Omental fat pad (tissue), 4 donors: ENCODE measurements around the gene ASB1. TPM values are rescaled to one million over a fixed set of nuclear protein-coding genes. Genes with fewer than 3 reads are reported as not detected.

Experiments used
- ATAC-seq: fragments of 150-250 bp; one replicate; pipeline ENCODE4 v1.9.1; 2016; ENCODE audit warnings: mild to moderate bottlenecking, moderate library complexity; ENCODE audit not compliant: low FRiP score
- DNase-seq: peaks from one replicate; pipeline ENCODE4 v3.0.0-alpha.2; 2019; ENCODE audit warnings: low spot score
- CTCF ChIP-seq, 3 donors: fragments of 450-650 bp; IDR thresholded peaks; one replicate each; pipeline ENCODE4 v1.5.1; 2016 to 2017; ENCODE audit warnings: antibody characterized with exemption in 3 of 3, mild to moderate bottlenecking in 3 of 3, moderate library complexity in 2 of 3
- total RNA-seq, 4 donors: library from RNA; depleted of rRNA; stranded (reverse); fragments of >200 nt; gene quantifications; one replicate each; pipeline ENCODE4 v1.1.0, GENCODE V29; 2016

ASB1 gene
- total RNA-seq, 4 donors from 2014 or later = 12.9 to 23.4 (median 14.4) TPM

- TF ChIP-seq CTCF (IDR thresholded peaks at IDR 0.05) = no peak
- ATAC-seq (no peak), DNase-seq (no peak)
These were observed 44.3 kb upstream of the ASB1 start for GRCh38 chr2:238382381-238382781.

GRCh38 chr2:238383135-238383534 lies 43.6 kb upstream of the ASB1 start:
- TF ChIP-seq CTCF (IDR thresholded peaks at IDR 0.05) = no peak
- no peak for DNase-seq
- ATAC-seq = no peak

DNA sequence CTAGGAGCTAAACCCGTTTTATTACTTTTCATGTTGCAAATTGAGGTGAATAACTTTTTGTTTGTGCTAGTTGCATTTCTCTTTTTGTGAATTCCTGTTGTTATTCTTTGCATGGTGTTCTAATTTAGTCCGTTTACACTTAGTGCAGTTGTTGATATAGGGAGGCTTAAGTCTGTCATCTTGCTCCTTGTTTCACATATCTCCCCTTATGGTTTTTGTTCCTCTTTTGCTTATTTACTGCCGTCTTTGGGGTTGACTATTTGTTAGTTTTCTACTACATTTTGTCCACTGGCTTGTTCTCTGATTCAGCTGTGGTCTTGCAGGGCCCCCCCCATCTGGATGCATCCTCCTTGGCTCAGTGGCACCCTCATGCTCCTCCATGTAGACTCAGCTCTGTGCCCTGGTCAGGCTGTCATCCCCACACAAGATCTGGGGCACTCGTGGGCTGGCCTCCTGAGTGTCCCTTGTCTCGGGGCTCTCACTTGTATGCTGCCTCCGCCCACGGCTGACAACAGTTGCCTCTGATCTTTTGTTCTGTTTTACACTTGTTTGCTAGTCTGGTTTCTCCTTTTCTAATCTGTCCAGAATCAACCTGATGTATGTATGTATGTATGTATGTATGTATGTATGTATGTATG lies 42.9 kb upstream of the ASB1 start:
- no peak for DNase-seq
- TF ChIP-seq CTCF (IDR thresholded peaks at IDR 0.05) = no peak
- ATAC-seq = no peak

- DNase-seq = no peak
- ATAC-seq = no peak
- TF ChIP-seq CTCF (IDR thresholded peaks at IDR 0.05) = no peak
These were observed 39.4 kb upstream of the ASB1 start for GRCh38 chr2:238387332-238387731.

DNA sequence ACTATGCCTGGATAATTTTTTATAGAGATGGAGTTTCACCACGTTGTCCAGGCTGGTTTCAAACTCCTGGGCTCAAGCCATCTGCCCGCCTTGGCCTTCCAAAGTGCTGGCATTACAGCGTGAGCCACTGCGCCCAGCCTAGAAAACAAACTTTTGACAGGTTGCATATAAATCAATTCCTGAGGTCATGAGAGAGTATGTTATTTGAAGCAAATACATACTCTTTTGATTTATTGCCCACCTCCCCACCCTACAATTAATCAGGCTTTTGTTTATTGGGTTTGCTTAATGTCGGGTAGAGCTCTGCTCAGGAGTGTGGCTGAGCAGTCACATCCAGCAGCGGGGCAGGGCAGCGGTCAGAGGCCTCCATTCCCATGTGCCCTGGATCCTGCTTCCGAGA lies 37.9 kb upstream of the ASB1 start:
- no peak for DNase-seq
- TF ChIP-seq CTCF (IDR thresholded peaks at IDR 0.05) = no peak
- ATAC-seq = no peak

GRCh38 chr2:238389988-238390589 lies 36.6 kb upstream of the ASB1 start:
- ATAC-seq = no peak
- DNase-seq = no peak
- TF ChIP-seq CTCF (IDR thresholded peaks at IDR 0.05) = no peak

DNA sequence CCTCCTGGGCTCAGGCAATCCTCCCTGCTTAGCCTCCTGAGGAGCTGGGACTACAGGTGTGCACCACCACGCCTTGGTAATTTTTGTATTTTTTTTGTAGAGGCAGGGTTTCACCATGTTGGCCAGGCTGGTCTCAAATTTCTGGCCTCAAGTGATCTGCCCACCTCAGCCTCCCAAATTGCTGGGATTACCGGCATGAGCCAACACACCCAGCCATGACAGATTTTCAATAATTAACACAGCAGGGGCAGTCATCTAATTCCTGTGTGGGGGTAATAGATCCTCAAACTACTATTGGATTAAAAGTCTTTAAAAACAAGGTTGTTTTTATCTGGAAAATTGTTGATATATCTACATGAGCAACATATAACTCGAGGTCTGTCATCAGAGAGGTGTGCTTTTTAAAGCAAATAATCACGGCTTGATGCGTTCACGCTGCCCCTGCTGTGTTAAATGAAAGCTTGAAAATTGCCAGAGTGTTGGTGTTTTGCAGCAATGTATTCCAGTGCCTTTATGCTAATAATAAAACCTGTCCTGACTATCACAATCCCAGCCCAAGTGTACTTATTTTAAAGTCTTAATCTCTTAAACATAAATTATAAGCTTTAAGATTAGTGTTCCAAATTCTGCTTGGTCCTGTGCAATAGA lies 35.6 kb upstream of the ASB1 start:
- DNase-seq (no peak), ATAC-seq (no peak)
- no peak for TF ChIP-seq CTCF (IDR thresholded peaks at IDR 0.05)
